GM19328 (cell line): Measurements from ENCODE around the gene RPL29.
A peak's percentile ranks its signal among the peaks of the same experiment; 100 is the strongest.

Experiments used
- ATAC-seq: cut with Tn5 transposase; IDR thresholded peaks from one replicate; pipeline ENCODE4 v1.9.1; 2021; ENCODE audit warnings: mild to moderate bottlenecking, moderate library complexity; ENCODE audit not compliant: unreplicated experiment

RPL29 gene

DNA sequence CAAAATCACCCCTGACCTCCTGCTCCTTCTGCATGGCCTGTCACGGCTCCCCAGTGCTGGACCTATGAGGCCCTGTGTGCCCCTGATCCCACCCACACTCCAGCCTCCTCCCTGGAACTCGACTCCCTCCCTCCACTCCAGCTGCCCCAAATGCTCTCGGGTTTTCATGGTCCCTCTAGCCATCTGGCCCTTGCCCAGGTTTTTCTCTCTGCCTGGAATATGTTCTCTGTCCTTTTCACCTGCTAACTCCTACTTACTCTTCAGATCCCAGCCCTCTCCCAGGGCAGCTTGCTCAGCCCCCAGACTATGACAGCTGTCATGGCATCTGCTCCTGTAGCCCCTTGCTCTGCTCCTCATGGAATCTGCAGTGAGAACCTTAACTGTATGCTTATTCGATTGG, 30.3 kb upstream of the RPL29 start:
- ATAC-seq: no peak

DNA sequence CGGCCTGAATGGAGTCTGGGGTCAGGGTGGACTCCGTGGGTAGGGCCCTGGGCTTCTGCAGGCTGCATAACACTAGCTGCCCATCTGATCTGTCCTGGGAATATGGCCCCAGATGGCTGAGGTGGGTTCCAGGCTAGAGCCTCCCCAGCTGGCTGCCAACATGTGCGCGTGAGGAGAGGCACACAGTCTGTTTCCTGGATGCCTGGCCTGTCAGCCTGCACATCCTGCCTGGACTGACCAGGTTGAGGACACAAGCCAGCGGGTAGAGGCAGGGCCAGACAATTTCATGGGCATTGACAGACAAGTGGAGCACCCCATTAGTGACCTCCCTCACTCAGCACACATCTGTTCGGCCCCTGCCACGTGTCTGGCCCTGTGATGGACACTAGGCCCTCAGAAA, 29.8 kb upstream of the RPL29 start:
- no peak for ATAC-seq

DNA sequence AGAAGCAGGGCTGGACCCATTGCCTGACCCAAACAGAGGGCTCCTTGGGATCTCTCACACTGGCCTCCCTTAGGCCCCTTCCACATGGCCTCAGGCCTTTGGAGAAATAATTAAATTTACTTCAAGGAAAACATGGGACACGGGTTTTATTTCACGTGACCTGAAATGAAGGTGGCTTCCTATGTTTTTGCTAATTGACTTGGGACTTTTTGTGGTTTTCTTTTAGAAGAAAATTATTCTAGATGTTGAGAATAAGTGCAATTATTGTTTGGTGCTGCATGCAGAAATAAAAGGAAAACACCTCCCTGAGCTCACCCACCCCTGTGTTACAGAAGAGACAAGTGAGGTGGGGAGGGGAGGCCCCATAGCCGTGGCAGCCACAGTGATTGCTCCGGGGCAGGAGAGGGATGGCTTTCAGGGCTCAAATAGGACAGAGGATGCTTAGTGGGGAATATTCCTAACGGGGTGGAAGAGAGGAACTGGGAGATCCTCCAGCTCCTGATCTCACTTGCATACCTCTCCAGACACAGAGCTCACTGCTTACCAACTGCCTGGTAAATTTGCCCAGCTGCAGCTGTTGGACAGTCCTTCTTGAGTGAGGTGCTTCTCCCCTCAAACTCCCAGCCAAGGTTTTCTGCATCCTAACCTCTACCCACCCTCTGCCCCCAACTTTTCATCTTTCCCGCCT, 29.2 kb upstream of the RPL29 start:
- no peak for ATAC-seq

DNA sequence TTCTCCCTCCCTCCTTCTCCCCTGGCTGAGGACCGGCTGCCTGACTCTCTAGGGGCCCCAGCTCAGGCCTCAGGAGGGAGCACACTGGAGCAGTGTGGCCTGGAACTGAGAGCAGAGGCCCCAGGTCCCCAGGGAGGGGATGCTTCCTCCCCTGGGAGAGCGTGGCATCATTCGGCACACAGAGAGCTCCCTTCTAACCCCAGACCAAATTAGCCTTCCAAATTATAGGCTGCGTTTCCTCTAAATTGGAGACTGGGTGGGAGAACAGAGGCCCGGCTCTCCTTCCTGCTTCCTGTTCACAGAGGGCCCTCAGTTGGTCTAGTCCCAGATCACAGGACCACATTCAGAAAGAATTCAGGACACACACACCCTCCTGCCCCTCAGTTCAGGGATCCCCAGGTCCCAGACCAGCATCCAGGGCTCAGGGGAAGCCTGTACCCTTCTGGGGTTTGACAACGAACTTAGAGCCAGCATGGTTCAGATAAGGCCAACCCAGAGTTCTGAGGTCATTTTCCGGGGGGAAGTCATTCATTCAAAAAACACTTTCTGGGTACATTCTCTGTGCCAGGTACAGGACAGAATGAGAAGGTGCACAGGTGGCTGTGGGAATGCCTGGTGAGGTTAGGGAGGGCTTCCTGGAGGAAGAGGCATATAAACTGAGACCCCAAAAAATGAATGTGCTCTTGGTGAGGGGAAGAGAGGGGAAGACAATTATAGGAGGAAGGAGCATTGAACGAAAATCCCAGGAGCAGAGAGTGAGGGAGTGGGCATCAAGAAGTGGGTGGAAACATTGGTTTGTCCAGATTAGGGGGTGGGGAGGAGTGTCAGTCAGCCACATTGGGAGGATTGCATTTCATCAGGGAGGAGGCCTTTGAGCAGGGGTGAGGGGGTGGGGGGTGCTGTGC, 28.4 kb upstream of the RPL29 start:
- ATAC-seq: peak; percentile 49

DNA sequence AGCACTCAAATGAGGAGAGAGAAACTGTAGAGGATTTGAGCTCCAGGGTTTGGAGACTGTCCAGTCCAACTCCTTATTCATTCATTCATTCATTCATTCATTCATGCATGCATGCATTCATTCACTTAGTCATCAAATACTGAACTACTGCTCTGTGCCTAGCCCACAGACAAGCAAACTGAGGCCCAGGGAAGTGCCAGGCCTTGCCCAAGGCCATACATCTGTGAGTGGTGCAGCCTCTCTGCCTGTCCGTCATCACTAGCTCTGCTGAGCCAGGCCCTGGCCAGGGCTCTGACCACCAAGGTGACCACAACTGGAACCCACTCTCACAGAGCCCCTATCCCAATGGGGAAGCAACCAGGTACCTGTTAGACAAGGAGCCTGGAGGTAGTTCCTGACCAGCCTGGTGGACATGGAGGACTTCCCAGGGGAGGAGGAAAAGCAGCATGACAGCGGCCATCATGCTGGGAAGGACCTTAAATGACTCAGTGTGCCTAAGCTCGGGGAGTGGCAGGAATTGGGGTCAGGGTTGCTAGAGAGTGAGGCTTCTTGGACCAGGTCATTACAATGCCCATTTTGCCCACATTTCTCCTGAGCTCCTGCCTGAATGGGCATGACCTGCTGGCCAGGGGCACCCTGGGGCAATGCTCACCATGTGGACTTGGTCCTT, 27.5 kb upstream of the RPL29 start:
- no peak for ATAC-seq

DNA sequence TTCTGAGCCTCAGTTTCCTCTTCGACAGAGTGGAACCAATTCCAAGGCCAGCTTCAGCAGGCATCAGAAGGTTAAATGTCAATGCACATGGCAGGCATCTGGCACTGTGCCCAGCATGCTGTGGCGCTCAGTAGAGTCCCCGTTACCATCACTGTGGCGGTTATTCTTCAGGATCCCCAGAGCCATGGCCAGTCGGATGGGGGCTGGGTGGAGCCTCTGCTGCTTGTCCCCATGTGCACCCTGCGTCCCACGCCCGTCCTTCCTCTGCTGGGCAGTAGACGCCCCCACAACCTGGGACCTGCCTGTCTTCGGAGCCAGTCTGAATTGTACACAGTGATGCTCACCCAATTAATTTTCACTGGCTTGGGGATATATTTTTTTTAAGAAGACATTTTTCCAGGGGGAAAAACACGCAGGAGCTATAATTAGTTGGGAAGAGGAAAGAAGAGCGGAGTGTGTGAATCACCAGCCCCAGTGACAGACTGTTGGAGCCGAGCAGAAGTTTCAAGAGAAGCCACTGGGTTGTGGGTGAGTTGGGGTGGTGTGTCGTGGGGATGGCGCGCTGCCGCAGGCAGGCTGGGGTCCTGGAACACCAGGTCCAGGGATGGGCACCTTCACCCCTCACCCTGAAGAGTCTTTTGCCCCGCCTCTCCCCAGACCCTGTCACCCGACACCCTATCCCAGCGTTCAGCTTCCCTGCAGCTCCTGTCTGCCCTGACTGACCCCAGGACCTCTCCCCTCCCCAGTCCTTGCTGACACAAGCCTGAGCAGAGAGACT, 26.8 kb upstream of the RPL29 start:
- no peak for ATAC-seq

DNA sequence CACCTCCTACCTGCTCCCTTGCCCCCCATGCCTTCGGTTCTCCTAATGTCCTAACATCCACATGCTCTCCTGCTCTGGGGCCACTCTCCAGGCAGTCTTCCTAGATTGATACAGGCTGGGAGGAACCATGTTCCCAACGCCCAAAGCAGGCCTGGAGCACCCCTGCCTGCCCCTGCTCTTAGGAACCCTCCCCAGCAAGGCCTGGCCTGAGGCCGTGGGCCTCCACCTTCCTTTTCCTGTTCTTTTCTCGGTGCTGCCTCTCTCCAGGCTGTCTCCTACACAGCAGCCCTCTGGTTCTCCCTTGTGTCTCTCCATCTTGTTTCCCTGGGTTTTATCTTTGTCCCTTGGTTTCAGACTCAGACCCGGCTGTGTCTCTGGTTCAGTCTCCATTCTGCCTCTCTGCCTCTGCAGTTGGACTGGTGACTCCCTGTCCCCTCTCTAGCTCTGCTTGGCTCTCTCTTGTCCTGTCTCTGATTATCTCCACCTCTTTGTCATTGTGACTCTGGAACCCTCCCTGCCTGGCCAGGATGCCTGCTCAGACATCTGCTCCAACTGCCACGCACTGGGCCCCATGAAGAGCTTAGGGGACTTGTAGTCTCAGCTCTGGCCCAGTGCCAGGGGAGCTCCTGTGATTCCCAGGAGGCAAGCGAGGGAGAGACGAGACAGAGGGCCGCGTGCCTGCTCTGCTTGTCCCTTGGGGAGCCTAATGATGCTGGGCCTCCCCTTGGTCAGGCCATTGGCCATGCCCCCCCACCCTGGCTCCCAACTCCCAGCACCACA, 26.0 kb upstream of the RPL29 start:
- no peak for ATAC-seq

DNA sequence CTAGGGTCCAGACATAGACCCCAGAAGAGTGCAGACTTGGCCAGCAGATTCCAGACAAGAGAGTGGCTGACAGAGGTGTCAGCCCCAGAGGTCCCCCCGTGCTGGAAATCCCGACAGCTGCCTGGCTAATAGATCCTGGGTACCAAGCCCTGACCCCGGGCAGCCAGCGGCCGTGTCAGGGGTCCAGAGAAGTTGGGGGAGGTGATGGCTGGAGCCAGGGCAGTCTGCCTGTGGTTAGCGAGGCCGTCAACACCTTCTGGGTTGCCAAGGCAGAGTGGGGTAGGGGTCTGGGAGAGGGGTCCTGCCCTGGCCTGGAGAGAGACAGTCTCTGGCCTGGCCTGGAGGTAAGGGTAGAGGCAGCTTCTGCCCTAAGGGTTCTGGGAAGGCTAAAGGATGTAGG, 25.1 kb upstream of the RPL29 start:
- ATAC-seq: no peak

DNA sequence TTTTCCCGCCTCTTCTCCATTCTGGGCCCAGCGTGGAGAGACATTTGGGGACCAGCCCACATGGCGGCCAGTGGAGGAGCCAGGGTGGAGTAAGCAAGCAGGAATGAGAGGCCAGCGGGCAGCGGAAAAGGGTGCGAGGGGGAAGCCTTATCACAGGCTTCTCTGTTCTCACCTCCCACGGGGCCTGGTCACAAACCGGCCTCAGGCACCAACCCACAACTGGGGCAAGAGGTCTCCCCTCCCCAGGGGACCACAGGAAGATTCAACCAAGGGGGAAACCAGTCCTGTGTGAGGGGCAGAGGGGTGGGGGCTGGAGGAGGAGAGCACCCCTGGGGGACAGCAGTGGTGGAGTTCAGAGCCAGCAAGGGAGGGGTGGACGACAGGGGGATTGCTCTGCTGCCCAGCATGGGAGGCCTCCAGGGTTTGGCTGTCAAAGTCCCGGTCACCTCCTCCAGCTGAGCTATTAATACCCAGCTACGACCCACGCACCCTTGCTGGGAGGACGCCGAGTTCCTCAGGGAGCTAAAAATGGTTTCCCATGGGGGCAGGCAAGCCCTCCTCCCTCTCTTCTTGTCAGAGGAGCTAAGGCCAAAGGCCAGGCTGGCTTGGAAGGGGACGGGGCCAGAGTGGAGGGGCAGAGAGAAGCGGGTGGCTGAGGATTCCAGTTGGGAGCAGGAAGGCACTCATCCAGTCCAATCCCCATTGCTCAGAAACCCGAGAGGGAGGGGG, 23.8 kb upstream of the RPL29 start:
- ATAC-seq: no peak

DNA sequence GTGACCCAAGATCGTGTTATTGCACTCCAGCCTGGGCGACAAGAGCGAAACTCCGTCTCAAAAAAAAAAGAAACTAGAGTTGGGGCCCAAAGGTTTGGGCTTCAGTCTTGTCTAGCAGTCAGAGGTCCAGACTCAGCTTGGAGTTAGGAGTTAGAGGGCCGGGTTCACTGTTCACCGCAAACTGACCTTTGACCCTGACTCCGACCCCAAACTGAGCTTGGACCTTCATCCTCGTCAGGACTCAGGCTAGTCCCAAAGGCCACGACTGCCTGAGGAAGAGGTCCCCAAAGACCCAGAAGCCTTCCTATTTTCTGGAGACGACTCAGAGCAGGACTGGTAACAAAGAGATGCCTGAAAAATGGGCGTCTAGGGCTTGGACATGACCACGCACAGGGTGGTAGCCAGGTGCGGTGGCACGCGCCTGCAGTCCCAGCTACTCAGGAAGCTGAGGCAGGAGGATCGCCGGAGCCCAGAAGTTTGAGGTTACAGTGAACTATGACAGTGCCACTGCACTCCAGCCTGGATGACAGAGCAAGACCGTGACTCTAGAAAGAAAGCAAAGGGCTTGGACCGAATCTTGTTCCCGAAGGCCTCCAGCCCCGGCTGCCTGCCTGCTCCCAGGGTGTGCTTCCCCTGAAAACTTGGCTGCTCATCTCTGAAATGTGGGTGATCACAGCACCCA, 22.8 kb upstream of the RPL29 start:
- ATAC-seq: no peak

DNA sequence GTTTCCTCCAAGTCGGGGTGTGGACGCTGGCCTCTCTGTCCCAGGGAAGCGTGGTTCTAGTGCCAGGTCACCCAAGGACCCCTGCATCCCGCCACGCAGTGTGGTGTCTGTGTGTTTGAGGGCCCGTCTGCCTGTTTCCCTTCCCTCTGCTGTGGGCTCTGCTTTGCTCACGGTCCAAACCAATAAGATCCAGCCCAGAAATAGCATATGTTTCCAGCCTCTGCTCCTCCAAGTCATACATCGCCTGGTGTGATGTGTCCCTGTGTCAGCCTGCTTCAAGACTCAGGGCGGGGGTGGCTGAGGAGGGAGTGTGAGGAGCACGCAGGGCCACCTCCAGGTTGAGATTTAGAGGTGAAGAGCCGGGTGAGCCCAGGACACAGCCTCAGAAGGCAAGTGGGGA, 21.9 kb upstream of the RPL29 start:
- ATAC-seq: no peak

DNA sequence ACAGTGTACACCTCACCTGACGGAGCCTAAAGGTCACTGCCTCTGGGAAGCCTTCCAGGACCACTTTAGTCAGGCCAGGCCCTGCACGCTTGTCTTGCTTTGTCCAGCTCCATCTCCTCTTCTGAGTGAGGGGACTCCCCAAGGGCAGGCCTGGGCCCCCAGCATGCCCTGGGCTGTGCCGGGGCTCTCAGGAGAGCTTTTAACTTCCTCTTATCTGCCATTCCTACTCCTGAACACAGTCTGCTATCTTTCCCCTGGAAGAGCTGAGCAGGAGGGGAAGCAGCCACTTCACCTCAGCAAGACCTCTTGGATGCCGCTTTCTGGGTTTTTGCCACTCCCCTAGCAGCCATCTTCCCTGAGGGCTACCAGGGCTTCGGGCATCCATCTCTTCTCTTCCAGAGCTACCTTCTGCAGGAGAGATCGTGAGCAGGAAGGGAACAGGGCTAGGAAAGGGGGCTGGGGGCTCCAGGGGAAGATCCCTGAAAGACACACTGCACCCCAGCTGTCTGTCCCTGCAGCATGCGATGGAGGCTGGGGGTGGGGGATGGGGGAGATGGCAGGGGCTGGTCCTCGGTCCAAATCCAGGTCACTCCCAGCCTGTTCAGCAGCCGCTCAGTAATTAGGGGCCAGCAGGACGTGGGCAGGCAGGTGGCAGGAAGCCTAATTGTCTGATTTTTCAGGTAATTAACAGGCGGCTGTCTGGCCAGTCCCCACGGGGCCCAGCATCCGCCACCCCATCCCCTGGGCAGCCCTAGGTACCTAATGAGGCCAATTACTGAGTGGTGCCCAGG, 19.9 kb upstream of the RPL29 start:
- ATAC-seq: no peak

DNA sequence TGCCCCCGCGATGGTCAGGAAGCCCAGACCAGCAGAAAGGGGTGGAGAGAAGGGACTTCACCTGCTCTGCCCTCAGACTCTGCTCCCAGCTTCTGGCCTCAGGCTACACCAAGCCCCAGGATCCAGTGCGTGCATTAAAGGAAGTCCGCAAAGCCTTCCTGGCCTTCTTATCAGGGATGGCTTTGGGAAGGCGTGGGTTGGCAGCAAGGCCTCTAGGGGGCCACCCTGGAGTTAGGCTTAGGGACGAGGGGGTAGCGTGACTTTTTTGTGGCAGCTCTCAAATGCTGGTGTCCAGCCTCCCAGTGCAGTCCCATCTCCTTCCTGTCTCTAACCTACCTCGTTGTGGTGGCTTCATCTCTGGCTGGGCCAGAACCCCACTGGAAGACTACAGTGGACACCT, 18.9 kb upstream of the RPL29 start:
- no peak for ATAC-seq

DNA sequence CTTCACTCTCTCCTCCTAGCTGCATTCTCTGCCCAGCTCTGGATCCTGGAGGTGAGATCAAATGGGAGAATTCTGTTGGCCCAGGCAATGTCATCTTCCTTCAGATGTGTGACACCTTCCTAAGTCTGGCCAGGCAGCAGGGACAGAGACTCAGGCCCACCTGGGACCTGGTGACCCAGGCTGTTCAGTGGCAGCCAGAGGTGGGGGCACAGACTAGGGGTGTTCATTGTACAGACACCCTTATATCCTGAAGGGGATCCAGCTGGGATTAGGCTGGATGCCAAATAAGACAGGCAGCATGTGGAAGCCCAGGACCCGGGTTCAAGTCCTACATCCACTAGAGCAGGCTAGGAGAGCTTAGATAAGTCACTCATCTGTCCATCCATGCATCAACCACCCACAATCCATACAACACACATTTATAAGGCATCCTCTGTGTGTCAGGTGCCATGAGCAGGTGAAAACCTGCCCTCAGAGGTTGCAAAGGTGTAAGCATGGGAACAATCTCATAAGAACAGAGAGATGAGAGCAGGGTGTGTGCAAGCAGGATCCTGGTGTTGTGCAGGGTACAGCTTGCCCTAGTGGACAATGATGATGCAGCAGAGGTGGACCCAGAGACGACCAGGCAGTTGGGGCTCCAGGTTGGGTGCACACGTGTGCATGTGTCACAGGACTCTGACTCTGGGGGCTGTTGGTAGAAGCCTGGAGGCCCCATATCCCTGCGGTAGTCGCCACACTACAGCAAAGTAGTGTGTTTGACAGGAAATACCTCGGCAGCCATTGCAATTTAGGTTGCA, 18.3 kb upstream of the RPL29 start:
- no peak for ATAC-seq

DNA sequence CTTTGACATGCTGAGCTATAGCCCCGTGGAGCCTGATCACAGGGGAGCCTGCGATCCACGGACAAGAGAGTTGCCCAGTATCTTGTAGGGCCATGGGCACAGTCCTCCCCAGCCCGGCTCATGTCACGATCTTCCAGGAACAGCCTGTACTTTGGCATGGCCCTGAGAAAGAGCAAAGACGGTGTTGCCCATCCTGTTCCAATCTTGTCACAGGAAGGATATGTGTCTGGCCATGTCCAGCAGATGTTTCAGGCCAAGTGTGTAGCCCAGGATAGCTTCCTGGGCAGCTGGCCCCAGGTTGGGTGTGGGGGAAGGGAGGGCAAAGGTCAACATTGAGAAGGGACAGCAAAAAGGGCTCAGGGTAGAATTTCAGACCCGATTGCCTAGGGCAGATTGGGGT, 17.0 kb upstream of the RPL29 start:
- no peak for ATAC-seq

DNA sequence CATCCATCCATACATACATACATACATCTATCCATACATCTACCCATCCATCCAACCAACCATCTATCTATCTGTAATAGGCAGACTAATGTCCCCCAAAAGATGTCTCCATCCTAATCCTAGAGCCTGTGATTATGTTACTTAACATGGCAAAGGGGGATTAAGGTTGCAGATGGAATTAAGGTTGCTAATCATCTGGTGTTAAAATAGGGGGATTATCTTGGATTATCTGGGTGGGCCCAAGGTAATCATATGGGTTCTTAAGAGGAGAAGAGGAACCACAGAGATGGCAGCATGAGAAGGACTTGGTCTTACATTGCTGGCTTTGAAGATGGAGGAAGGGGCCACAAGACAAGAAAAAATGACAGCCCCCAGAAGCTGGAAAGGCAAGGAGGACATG, 14.7 kb upstream of the RPL29 start:
- no peak for ATAC-seq

DNA sequence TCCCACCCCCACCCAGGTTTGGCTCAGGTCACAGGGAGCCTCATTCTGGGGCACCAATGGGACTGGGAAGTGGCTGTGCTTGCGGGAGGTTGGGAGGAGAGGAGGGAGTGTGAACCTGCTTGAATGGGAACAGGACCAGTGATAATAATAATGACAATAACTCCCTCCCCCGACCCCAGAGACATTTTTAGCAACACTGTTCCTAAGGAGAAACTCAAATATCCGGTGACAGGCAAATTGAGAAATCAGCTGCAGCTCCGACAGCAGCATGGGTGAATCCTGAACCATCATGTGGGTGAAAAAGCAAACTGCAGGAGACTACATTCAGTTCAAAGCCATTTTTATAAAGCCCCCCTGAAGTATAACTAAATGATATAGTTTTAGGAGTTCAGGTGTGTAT, 11.6 kb upstream of the RPL29 start:
- ATAC-seq: no peak

DNA sequence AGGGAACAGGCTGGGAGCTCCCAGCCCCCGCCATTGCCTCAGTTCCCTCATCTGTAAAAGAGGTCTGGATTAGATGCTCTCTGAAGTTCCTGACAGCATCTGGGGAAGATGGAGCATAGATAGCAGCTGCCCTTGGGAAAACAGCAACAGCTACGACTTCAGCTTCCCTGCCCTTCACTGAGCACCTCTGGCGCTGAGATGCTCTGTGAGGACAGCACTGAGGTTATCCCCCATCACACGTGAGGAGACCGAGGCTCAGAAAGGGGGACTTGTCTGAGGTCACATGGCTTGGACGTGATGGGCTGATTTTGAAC, 11.1 kb upstream of the RPL29 start:
- ATAC-seq: no peak
